ENCODE data around the gene NUMA1. TPM values are rescaled to one million over a fixed set of nuclear protein-coding genes. Genes with fewer than 3 reads are reported as not detected.

Gene NUMA1
- total RNA-seq, 1 experiment from 2014 or later: 145 TPM

GRCh38 chr11:72123117-72123653 is 42.8 kb upstream of the NUMA1 start:
- ATAC-seq (no peak), DNase-seq (ENCODE audit: low read depth, low spot score) (no peak)
- BruUV-seq (replicated peaks): no TSS peak
- CTCF ChIA-PET: interaction anchor here (0.5 kb wide), 1 partner anchor 17 kb away, joined by 6 read pairs; no protein-coding TSS in a partner anchor
- H3K9me3 ChIP-seq (ENCODE audit: control insufficient read depth, insufficient read depth, low read depth, low read length): 0 out of 2 replicates have a peak, but pooled peaks cover 7% of the 10 kb centered on the region
- peaks cover 3% of the 10 kb centered on the region; the same call in 1 of the 2 replicates for H3K27me3 ChIP-seq (ENCODE audit: control insufficient read depth, insufficient read depth, low read length)
- H3K4me3 ChIP-seq (ENCODE audit: low read depth in 2 of 2, low read length in 2 of 2): no peak overlapping the region
- no peaks in the 10 kb centered on the region for H3K36me3 ChIP-seq (ENCODE audit: control insufficient read depth, insufficient read depth, low read length)
- no peaks in the 10 kb centered on the region for H3K4me1 ChIP-seq (ENCODE audit: control insufficient read depth, insufficient read depth, low read length)
- no peak overlapping the region for H3K27ac ChIP-seq (ENCODE audit: low read length)
- TF ChIP-seq REST (IDR thresholded peaks at IDR 0.05; ENCODE audit: insufficient read depth in 1 of 2, low read depth in 2 of 2, low read length in 1 of 2) (no peak), TCF7L2 (IDR thresholded peaks at IDR 0.05; ENCODE audit: low read depth, low read length) (no peak)
- in situ Hi-C loops (cut with HindIII; ENCODE audit: low pct_unique_long_range_greater_than_20kb, low sequenced_read_pairs) (loop anchor here (10.0 kb wide), 1 partner anchor 532 kb away; no protein-coding TSS in a partner anchor), intact Hi-C loops (cut with micrococcal nuclease; ENCODE audit: unreplicated experiment) (no loop called here)
- POLR2A ChIA-PET: no interaction called here

- Histone ChIP-seq H3K9me3 (ENCODE audit: control insufficient read depth, insufficient read depth, low read depth, low read length) (0 out of 2 replicates have a peak, but pooled peaks cover 3% of the 10 kb centered on the region), H3K27me3 (ENCODE audit: control insufficient read depth, insufficient read depth, low read length) (peaks cover 2% of the 10 kb centered on the region; the same call in 1 of the 2 replicates), H3K36me3 (ENCODE audit: control insufficient read depth, insufficient read depth, low read length) (no peaks in the 10 kb centered on the region), H3K27ac (ENCODE audit: low read length) (no peak overlapping the region), H3K4me3 (ENCODE audit: low read depth in 2 of 2, low read length in 2 of 2) (no peak overlapping the region), H3K4me1 (ENCODE audit: control insufficient read depth, insufficient read depth, low read length) (no peaks in the 10 kb centered on the region)
- ChIA-PET CTCF (no interaction called here), POLR2A (no interaction called here)
- in situ Hi-C loops (cut with HindIII; ENCODE audit: low pct_unique_long_range_greater_than_20kb, low sequenced_read_pairs) (loop anchor here (10.0 kb wide), 1 partner anchor 532 kb away; no protein-coding TSS in a partner anchor), intact Hi-C loops (cut with micrococcal nuclease; ENCODE audit: unreplicated experiment) (no loop called here)
- TF ChIP-seq REST (IDR thresholded peaks at IDR 0.05; ENCODE audit: insufficient read depth in 1 of 2, low read depth in 2 of 2, low read length in 1 of 2) (no peak), TCF7L2 (IDR thresholded peaks at IDR 0.05; ENCODE audit: low read depth, low read length) (no peak), POLR2AphosphoS5 (IDR thresholded peaks at IDR 0.05; ENCODE audit: low read depth, low read length) (no peak)
- BruUV-seq (replicated peaks): no TSS peak
- no peak for DNase-seq (ENCODE audit: low read depth, low spot score)
- no peak for ATAC-seq
Observed at GRCh38 chr11:72122607-72123006, 42.3 kb upstream of the NUMA1 start.

GRCh38 chr11:72120930-72121329 is 40.6 kb upstream of the NUMA1 start:
- Histone ChIP-seq H3K27me3 (ENCODE audit: control insufficient read depth, insufficient read depth, low read length) (no peaks in the 10 kb centered on the region; the same call in 1 of the 2 replicates), H3K27ac (ENCODE audit: low read length) (no peak overlapping the region), H3K9me3 (ENCODE audit: control insufficient read depth, insufficient read depth, low read depth, low read length) (no peaks in the 10 kb centered on the region), H3K4me3 (ENCODE audit: low read depth in 2 of 2, low read length in 2 of 2) (no peak overlapping the region), H3K36me3 (ENCODE audit: control insufficient read depth, insufficient read depth, low read length) (no peaks in the 10 kb centered on the region), H3K4me1 (ENCODE audit: control insufficient read depth, insufficient read depth, low read length) (no peaks in the 10 kb centered on the region)
- BruUV-seq (replicated peaks): no TSS peak
- in situ Hi-C loops (cut with HindIII; ENCODE audit: low pct_unique_long_range_greater_than_20kb, low sequenced_read_pairs): loop anchor here (10.0 kb wide), 1 partner anchor 534 kb away; no protein-coding TSS in a partner anchor
- ATAC-seq: no peak
- intact Hi-C loops (cut with micrococcal nuclease; ENCODE audit: unreplicated experiment): no loop called here
- no peak for TF ChIP-seq SIN3A (IDR thresholded peaks at IDR 0.05; ENCODE audit: borderline replicate concordance, insufficient read depth, low read depth, low read length)
- TF ChIP-seq TCF7L2 (IDR thresholded peaks at IDR 0.05; ENCODE audit: low read depth, low read length): no peak
- TF ChIP-seq REST (IDR thresholded peaks at IDR 0.05; ENCODE audit: insufficient read depth in 1 of 2, low read depth in 2 of 2, low read length in 1 of 2): no peak
- TF ChIP-seq POLR2AphosphoS5 (IDR thresholded peaks at IDR 0.05; ENCODE audit: low read depth, low read length): no peak
- no peak for TF ChIP-seq CTCF (IDR thresholded peaks at IDR 0.05)
- ChIA-PET CTCF (no interaction called here), POLR2A (no interaction called here)
- DNase-seq (ENCODE audit: low read depth, low spot score): no peak
